ENCODE data around the gene PIRT. TPM values are rescaled to one million over a fixed set of nuclear protein-coding genes. Genes with fewer than 3 reads are reported as not detected.

PIRT gene
- total and polyA plus RNA-seq, 2 of the 8 experiments (the other 6 are each of a cell fraction or from before 2014, with no cell fraction given) = 0.03 TPM; not detected in 1

DNA sequence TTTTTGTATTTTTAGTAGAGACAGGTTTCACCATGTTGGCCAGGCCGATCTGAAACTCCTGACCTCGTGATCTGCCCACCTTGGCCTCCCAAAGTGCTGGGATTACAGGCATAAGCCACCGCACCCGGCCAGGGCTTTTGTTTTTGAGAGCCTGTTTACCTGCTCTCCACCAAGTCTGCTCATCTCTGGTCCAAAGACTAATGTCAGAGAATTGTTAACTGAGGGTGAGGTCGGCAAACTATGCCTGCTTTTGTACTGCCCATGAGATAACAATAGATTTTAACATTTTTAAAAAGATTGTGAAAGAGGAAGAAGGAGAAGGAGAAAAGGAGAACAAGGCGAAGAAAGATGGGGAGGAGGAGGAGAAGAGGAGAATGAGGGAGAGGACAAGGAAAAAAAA lies 60.0 kb downstream of the PIRT start:
- Histone ChIP-seq H3K4ac (replicated peaks; ENCODE audit: insufficient read length, low read depth, low read length) (no peak overlapping the region), H3K18ac (ENCODE audit: extremely low read depth, low read length) (no peak overlapping the region), H4K8ac (ENCODE audit: extremely low read depth, insufficient read depth, low read length) (no peak overlapping the region), H2BK20ac (ENCODE audit: low read length) (no peak overlapping the region), H3K23ac (ENCODE audit: insufficient read length) (no peak overlapping the region), H2AK5ac (ENCODE audit: low read depth, low read length) (no peak overlapping the region), H3K14ac (ENCODE audit: insufficient read length) (no peak overlapping the region), H3K4me2 (ENCODE audit: insufficient read depth in 1 of 2, low read depth in 2 of 2, low read length in 2 of 2) (no peak overlapping the region), H3K9ac (replicated peaks in 1 of 4; ENCODE audit: extremely low read depth in 1 of 4, low read depth in 3 of 4, low read length in 3 of 4) (no peak overlapping the region), H3K27me3 (replicated peaks in 1 of 4; ENCODE audit: control insufficient read depth in 3 of 4, extremely low read depth in 1 of 4, insufficient read depth in 3 of 4, low read length in 3 of 4) (no peaks in the 10 kb centered on the region), H3K36me3 (ENCODE audit: control insufficient read depth in 2 of 4, insufficient read depth in 4 of 4, low read length in 3 of 4) (no peaks in the 10 kb centered on the region; a peak in 1 of 8 replicates), H4K5ac (ENCODE audit: insufficient read length, low read depth, low read length) (no peak overlapping the region), H3K79me2 (ENCODE audit: control insufficient read depth in 1 of 2, insufficient read depth in 2 of 2, low read length in 2 of 2) (no peaks in the 10 kb centered on the region), H3K23me2 (ENCODE audit: low read depth, low read length) (no peaks in the 10 kb centered on the region; the same call in 1 of the 2 replicates), H4K20me1 (replicated peaks in 1 of 2; ENCODE audit: control insufficient read depth in 1 of 2, insufficient read depth in 2 of 2, low read length in 2 of 2) (no peaks in the 10 kb centered on the region), H2BK12ac (ENCODE audit: low read depth, low read length) (no peak overlapping the region), H3K4me1 (replicated peaks in 1 of 4; ENCODE audit: control insufficient read depth in 3 of 4, insufficient read depth in 4 of 4, low read length in 3 of 4) (no peaks in the 10 kb centered on the region), H2AFZ (ENCODE audit: low read length) (no peak overlapping the region), H3K9me3 (ENCODE audit: insufficient read depth in 2 of 2, low read depth in 1 of 2, low read length in 1 of 2) (no peaks in the 10 kb centered on the region), H3K27ac (ENCODE audit: low read depth, low read length) (no peak overlapping the region), H4K91ac (replicated peaks; ENCODE audit: insufficient read length, low read length) (no peak overlapping the region), H2BK120ac (replicated peaks; ENCODE audit: low read depth, low read length) (no peak overlapping the region), H2BK5ac (ENCODE audit: low read depth, low read length) (no peak overlapping the region), H3K79me1 (ENCODE audit: low read depth, low read length) (no peaks in the 10 kb centered on the region), H3K56ac (replicated peaks; ENCODE audit: insufficient read length, low read depth, low read length) (no peak overlapping the region), H3K4me3 (ENCODE audit: extremely low read depth in 1 of 4, insufficient read depth in 2 of 4, low read depth in 3 of 4, low read length in 4 of 4) (no peak overlapping the region), H2BK15ac (ENCODE audit: low read length) (no peak overlapping the region)
- WGBS, 2 experiments (ENCODE audit: extremely low coverage in 1 of 2, insufficient coverage in 1 of 2, insufficient read length in 1 of 2, insufficient replicate concordance in 2 of 2, low coverage in 1 of 2, low lambda C conversion rate in 2 of 2, missing lambda C conversion rate in 1 of 2) = 86 to 90% methylated on average over 1 to 6 of the region's 6 CpGs
- ChIA-PET POLR2A (ENCODE audit: partially characterized antibody) (no interaction called here), CTCF (ENCODE audit: partially characterized antibody) (interaction anchor here (0.7 to 1.6 kb wide), 2 partner anchors 40 to 66 kb away, joined by 3 to 5 read pairs; no protein-coding TSS in a partner anchor)
- FAIRE-seq (no peak), DNase-seq (ENCODE audit: low read depth in 1 of 2, low spot score in 2 of 2) (no peak)
- TF ChIP-seq BACH1 (IDR thresholded peaks at IDR 0.05; ENCODE audit: low read length) = no peak
- TF ChIP-seq CBX5 (IDR thresholded peaks at IDR 0.05; ENCODE audit: low read depth, low read length) = no peak
- TF ChIP-seq GTF2F1 (IDR thresholded peaks at IDR 0.05; ENCODE audit: borderline replicate concordance, low read depth, low read length) = no peak
- no peak for TF ChIP-seq EP300 (IDR thresholded peaks at IDR 0.05; ENCODE audit: borderline replicate concordance in 1 of 2, low read depth in 2 of 2, low read length in 2 of 2)
- TF ChIP-seq SRF (IDR thresholded peaks at IDR 0.05; ENCODE audit: low read depth, low read length) = no peak
- no peak for TF ChIP-seq SUZ12 (IDR thresholded peaks at IDR 0.05; ENCODE audit: low read length)
- TF ChIP-seq SIX5 (IDR thresholded peaks at IDR 0.05; ENCODE audit: low read depth, low read length) = no peak
- TF ChIP-seq NRF1 (IDR thresholded peaks at IDR 0.05; ENCODE audit: low read depth, low read length) = no peak
- no peak for TF ChIP-seq SIN3A (conservative IDR thresholded peaks at IDR 0.05 in 1 of 2, IDR thresholded peaks at IDR 0.05 in 1 of 2; ENCODE audit: low read depth in 1 of 2, low read length in 2 of 2)
- TF ChIP-seq SIRT6 (IDR thresholded peaks at IDR 0.05; ENCODE audit: low read length) = no peak
- TF ChIP-seq HDAC2 (IDR thresholded peaks at IDR 0.05; ENCODE audit: borderline replicate concordance in 1 of 2, low read depth in 2 of 2, low read length in 2 of 2) = no peak
- no peak for TF ChIP-seq JUND (IDR thresholded peaks at IDR 0.05; ENCODE audit: low read length)
- TF ChIP-seq RNF2 (IDR thresholded peaks at IDR 0.05; ENCODE audit: borderline replicate concordance, low read depth, low read length, missing control alignments, poor library complexity, severe bottlenecking) = no peak
- no peak for TF ChIP-seq POU5F1 (IDR thresholded peaks at IDR 0.05; ENCODE audit: low read depth, low read length)

Data from H1 (cell line).